Measurements from ENCODE around the gene SDHAF3. TPM values are rescaled to one million over a fixed set of nuclear protein-coding genes. Genes with fewer than 3 reads are reported as not detected.

Gene SDHAF3
- total RNA-seq (2022; extraction: Qiagen RNA extraction) = 18.2 to 44.9 TPM (median 20.0 TPM) in 5 replicates

GRCh38 chr7:97117372-97118188 is at the start of gene SDHAF3:
Gene SDHAF3, plus strand, starts transcription at chr7:97117698. Its CDS starts 26 bp downstream, at chr7:97117724.

Other genes starting within 250 kb of the SDHAF3 start
- gene DLX6, start 112.1 kb upstream of the SDHAF3 start, total RNA-seq (2022; extraction: Qiagen RNA extraction) = not detected in 5 replicates
- not detected in 5 replicates for gene DLX5, start 92.9 kb upstream of the SDHAF3 start, total RNA-seq (2022; extraction: Qiagen RNA extraction)

All from A549 treated with Mapracorat at 1 μM for 4 hours (cell line).